ENCODE results near the gene HAUS2. TPM values are rescaled to one million over a fixed set of nuclear protein-coding genes. Genes with fewer than 3 reads are reported as not detected.

The HAUS2 gene
- total RNA-seq (ENCODE audit: low replicate concordance), result 42.9 and 72.2 TPM in 2 replicates

DNA sequence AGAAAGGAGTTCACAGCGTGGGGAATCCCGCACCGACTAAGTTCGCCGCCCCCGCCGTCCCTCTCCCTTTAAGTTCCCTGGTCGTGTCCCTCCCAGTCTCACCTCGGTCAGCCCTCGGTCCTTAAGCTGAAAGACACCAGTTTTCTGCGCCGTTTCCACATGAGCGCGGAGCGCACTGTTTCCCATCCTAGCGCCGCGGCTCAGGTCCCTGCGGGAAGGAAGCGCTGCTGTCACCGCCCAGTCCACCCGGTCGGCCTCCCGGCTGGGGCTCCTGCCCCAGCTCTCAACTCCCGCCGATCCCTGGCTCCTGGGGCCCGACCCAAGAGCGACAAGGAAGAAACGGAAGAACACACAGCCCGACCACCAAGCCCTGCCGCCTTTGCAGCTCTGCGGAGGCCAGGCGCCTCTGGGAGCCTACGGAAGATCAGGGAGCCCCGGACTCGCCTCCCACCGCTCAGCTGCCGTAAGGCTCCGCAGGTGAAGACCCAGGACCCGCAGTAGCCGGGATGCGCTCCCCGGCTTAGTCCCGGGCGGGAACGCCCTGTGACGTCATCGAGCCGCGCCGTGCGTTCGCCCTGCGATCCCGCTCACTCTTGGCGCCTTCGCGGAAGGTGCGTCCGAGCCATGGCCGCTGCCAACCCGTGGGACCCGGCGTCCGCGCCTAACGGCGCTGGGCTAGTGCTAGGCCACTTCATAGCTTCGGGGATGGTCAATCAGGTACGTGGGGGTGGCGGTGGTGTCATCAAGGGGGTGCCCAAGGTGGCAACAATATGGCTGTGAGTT lies at the start of gene HAUS2, which contains the start of gene LRRC57:
Gene HAUS2, plus strand, starts transcription at position 590 of the 783 bp plus-strand sequence. Its CDS starts 35 bp downstream, at position 625.
Gene LRRC57, minus strand, starts transcription at position 545 of the 783 bp plus-strand sequence. Its CDS starts 359 bp downstream, at position 186.
- H3K27ac ChIP-seq, result peak within 1 kb of the TSS; percentile 44
- TF ChIP-seq CTCF (IDR thresholded peaks at IDR 0.05) (no peak), EZH2 (IDR thresholded peaks at IDR 0.05) (no peak), EZH2phosphoT487 (IDR thresholded peaks at IDR 0.05) (no peak)

GRCh38 chr15:42499858-42500609 lies 48.6 kb upstream of the HAUS2 start:
- no peaks in the 10 kb centered on the region for H3K9me3 Mint-ChIP-seq
- H3K9me3 ChIP-seq (ENCODE audit: low read depth), result no peaks in the 10 kb centered on the region
- no peak overlapping the region for H3K27ac Mint-ChIP-seq
- no peaks in the 10 kb centered on the region for H3K27me3 ChIP-seq
- H3K4me2 ChIP-seq, result no peak overlapping the region
- no peaks in the 10 kb centered on the region for H3K36me3 Mint-ChIP-seq
- peaks cover 93% of the 10 kb centered on the region for H3K79me2 ChIP-seq (ENCODE audit: low read depth)
- no peak overlapping the region for H3K4me3 Mint-ChIP-seq
- no peaks in the 10 kb centered on the region for H3K27me3 Mint-ChIP-seq (ENCODE audit: insufficient read depth, low read depth)
- peaks cover 18% of the 10 kb centered on the region for H4K20me1 ChIP-seq (ENCODE audit: low read depth)
- H3K36me3 ChIP-seq, result no peaks in the 10 kb centered on the region
- H2AFZ ChIP-seq (replicated peaks), result no peak overlapping the region
- H3K9ac ChIP-seq, result no peak overlapping the region
- DNase-seq (ENCODE audit: low spot score), result no peak
- peaks cover 7% of the 10 kb centered on the region for H3F3A ChIP-seq (ENCODE audit: low read depth)
- TF ChIP-seq EZH2phosphoT487 (IDR thresholded peaks at IDR 0.05) (no peak), CTCF (IDR thresholded peaks at IDR 0.05) (no peak), EZH2 (IDR thresholded peaks at IDR 0.05) (no peak)
- H3K27ac ChIP-seq, result no peak overlapping the region
- peaks cover 7% of the 10 kb centered on the region for H3K4me1 ChIP-seq
- peaks cover 19% of the 10 kb centered on the region for H3K4me1 Mint-ChIP-seq
- no peak overlapping the region for H3K4me3 ChIP-seq

More for the DNA sequence above, at the start of gene HAUS2, which contains the start of gene LRRC57:
- H3K4me3 ChIP-seq, result peak within 1 kb of the TSS; percentile 97
- peak within 1 kb of the TSS; percentile 98 for H2AFZ ChIP-seq (replicated peaks)
- no peaks in the 10 kb centered on the region for H3K9me3 ChIP-seq (ENCODE audit: low read depth)
- Mint-ChIP-seq H3K36me3 (peaks cover 6% of the 10 kb centered on the region), H3K4me1 (peaks cover 25% of the 10 kb centered on the region), H3K27me3 (ENCODE audit: insufficient read depth, low read depth) (peaks cover 5% of the 10 kb centered on the region), H3K4me3 (peak within 1 kb of the TSS; percentile 99), H3K27ac (peak within 1 kb of the TSS; percentile 58), H3K9me3 (no peaks in the 10 kb centered on the region)
- peak; percentile 97 for DNase-seq (ENCODE audit: low spot score)
- no peaks in the 10 kb centered on the region for H3K36me3 ChIP-seq
- H3F3A ChIP-seq (ENCODE audit: low read depth), result peaks cover 10% of the 10 kb centered on the region
- no peaks in the 10 kb centered on the region for H4K20me1 ChIP-seq (ENCODE audit: low read depth)
- H3K27me3 ChIP-seq, result no peaks in the 10 kb centered on the region
- H3K79me2 ChIP-seq (ENCODE audit: low read depth), result peaks cover 57% of the 10 kb centered on the region
- peak within 1 kb of the TSS; percentile 88 for H3K4me2 ChIP-seq
- H3K4me1 ChIP-seq, result peaks cover 10% of the 10 kb centered on the region
- peak within 1 kb of the TSS; percentile 91 for H3K9ac ChIP-seq

DNA sequence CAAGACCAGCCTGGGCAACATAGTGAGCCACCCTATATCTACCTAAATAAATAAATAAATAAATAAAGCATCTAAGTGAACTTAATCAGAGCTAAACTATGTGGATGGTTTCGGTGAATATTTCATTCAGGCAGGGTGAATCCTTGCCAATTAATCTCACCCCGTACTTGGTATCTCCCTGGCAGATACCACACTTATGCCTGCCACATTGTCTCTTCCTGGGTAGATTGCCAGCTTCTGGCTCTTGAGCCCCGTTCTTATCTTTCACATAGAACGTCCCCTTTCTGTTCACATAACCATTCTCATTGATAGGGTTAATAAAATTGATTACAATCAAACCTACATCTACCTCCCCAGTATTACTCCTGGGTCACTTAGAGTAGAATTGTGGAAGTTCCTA lies 46.2 kb upstream of the HAUS2 start:
- H3K4me1 ChIP-seq, result no peaks in the 10 kb centered on the region
- H3K79me2 ChIP-seq (ENCODE audit: low read depth), result peaks cover 94% of the 10 kb centered on the region
- Mint-ChIP-seq H3K4me3 (no peak overlapping the region), H3K36me3 (no peaks in the 10 kb centered on the region), H3K27me3 (ENCODE audit: insufficient read depth, low read depth) (no peaks in the 10 kb centered on the region), H3K9me3 (no peaks in the 10 kb centered on the region), H3K4me1 (peaks cover 6% of the 10 kb centered on the region), H3K27ac (no peak overlapping the region)
- H3F3A ChIP-seq (ENCODE audit: low read depth), result no peaks in the 10 kb centered on the region
- no peaks in the 10 kb centered on the region for H3K9me3 ChIP-seq (ENCODE audit: low read depth)
- no peak for DNase-seq (ENCODE audit: low spot score)
- no peaks in the 10 kb centered on the region for H3K27me3 ChIP-seq
- no peak overlapping the region for H3K27ac ChIP-seq
- H3K4me2 ChIP-seq, result no peak overlapping the region
- no peaks in the 10 kb centered on the region for H3K36me3 ChIP-seq
- H3K9ac ChIP-seq, result no peak overlapping the region
- H4K20me1 ChIP-seq (ENCODE audit: low read depth), result peaks cover 28% of the 10 kb centered on the region
- TF ChIP-seq EZH2phosphoT487 (IDR thresholded peaks at IDR 0.05) (no peak), EZH2 (IDR thresholded peaks at IDR 0.05) (no peak), CTCF (IDR thresholded peaks at IDR 0.05) (no peak)
- no peak overlapping the region for H2AFZ ChIP-seq (replicated peaks)
- no peak overlapping the region for H3K4me3 ChIP-seq

Measured in neural progenitor cell (in vitro differentiated cells).